Peyer's patch (tissue), 4 donors: ENCODE data around the gene LPIN1.

Experiments
- CTCF ChIP-seq, 6 experiments: fragments of 450-650 bp in 4 of 6; fragments of 200-600 bp in 2 of 6; sonication (generic) in 1 of 6; IDR thresholded peaks; one replicate each; pipeline ENCODE4 v1.5.1; 2017 to 2019; ENCODE audit warnings: antibody characterized with exemption in 6 of 6, mild to moderate bottlenecking in 3 of 6, moderate library complexity in 1 of 6
- POLR2A ChIP-seq, 2 donors: fragments of 450-650 bp; IDR thresholded peaks; one replicate each; pipeline ENCODE4 v1.5.1; 2017; ENCODE audit warnings: antibody characterized with exemption in 2 of 2, mild to moderate bottlenecking in 2 of 2, moderate library complexity in 2 of 2

GRCh38 chr2:11716689-11717321 lies 29.6 kb upstream of the LPIN1 start:
- TF ChIP-seq CTCF (IDR thresholded peaks at IDR 0.05) (no peak), POLR2A (IDR thresholded peaks at IDR 0.05) (no peak)
